Measurements from ENCODE around the gene B3GALNT2. TPM values are rescaled to one million over a fixed set of nuclear protein-coding genes. Genes with fewer than 3 reads are reported as not detected.
"Not testable (repeated sequence)": the region's sequence is repeated elsewhere in the genome, so short reads cannot be mapped to it uniquely, and the experiment has no call there.

B3GALNT2 gene
- total RNA-seq, 4 donors from 2014 or later, result 38.3 to 56.9 (median 43.8) TPM

- WGBS, 2 donors, result 97 to 98% methylated on average over 5 of the region's 5 CpGs
- DNase-seq, result no peak
- no peaks in the 10 kb centered on the region for H3K4me1 ChIP-seq
- TF ChIP-seq CTCF (IDR thresholded peaks at IDR 0.05), result no peak
- no peak for TF ChIP-seq POLR2A (IDR thresholded peaks at IDR 0.05)
- H3K27me3 ChIP-seq, result no peaks in the 10 kb centered on the region
- intact Hi-C loops (cut with DNase I), result no loop called here
- H3K36me3 ChIP-seq, result peaks cover 9 to 16% of the 10 kb centered on the region in 2 donors
- H3K27ac ChIP-seq, result no peak overlapping the region
- no peaks in the 10 kb centered on the region for H3K9me3 ChIP-seq
- no peak overlapping the region for H3K4me3 ChIP-seq (replicated peaks in 1 of 3)
Observed at GRCh38 chr1:235483090-235483489, 21.2 kb downstream of the B3GALNT2 start.

GRCh38 chr1:235473806-235474205 is 30.4 kb downstream of the B3GALNT2 start:
- intact Hi-C loops (cut with DNase I), result no loop called here
- 94% methylated on average over 1 of the region's 1 CpG for WGBS, 2 donors

GRCh38 chr1:235470741-235471439 is 33.4 kb downstream of the B3GALNT2 start:
- Histone ChIP-seq H3K4me1 (no peaks in the 10 kb centered on the region), H3K27ac (no peak overlapping the region), H3K27me3 (no peaks in the 10 kb centered on the region), H3K4me3 (replicated peaks in 1 of 3) (no peak overlapping the region), H3K36me3 (peaks cover 4 to 6% of the 10 kb centered on the region in 2 donors), H3K9me3 (no peaks in the 10 kb centered on the region)
- intact Hi-C loops (cut with DNase I), result no loop called here
- no peak for TF ChIP-seq CTCF (IDR thresholded peaks at IDR 0.05)
- DNase-seq, result no peak
- 88 to 93% methylated on average over 6 of the region's 6 CpGs for WGBS, 2 donors

More at GRCh38 chr1:235473806-235474205, 30.4 kb downstream of the B3GALNT2 start:
- H3K9me3 ChIP-seq, result no peaks in the 10 kb centered on the region
- no peak overlapping the region for H3K27ac ChIP-seq
- H3K27me3 ChIP-seq, result no peaks in the 10 kb centered on the region
- H3K4me1 ChIP-seq, result no peaks in the 10 kb centered on the region
- no peak overlapping the region for H3K4me3 ChIP-seq (replicated peaks in 1 of 3)
- H3K36me3 ChIP-seq, result peaks cover 6 to 7% of the 10 kb centered on the region in 2 donors
- no peak for TF ChIP-seq CTCF (IDR thresholded peaks at IDR 0.05)
- TF ChIP-seq POLR2A (IDR thresholded peaks at IDR 0.05), result no peak
- DNase-seq, result no peak

GRCh38 chr1:235469897-235470296 is 34.4 kb downstream of the B3GALNT2 start:
- H3K9me3 ChIP-seq; intact Hi-C loops (cut with DNase I); H3K27ac ChIP-seq; H3K4me1 ChIP-seq; H3K4me3 ChIP-seq (replicated peaks in 1 of 3); H3K27me3 ChIP-seq; DNase-seq; H3K36me3 ChIP-seq: not testable (repeated sequence)
- 100% methylated on average over 2 of the region's 2 CpGs for WGBS, 2 donors

- Histone ChIP-seq H3K27me3 (no peaks in the 10 kb centered on the region), H3K27ac (no peak overlapping the region), H3K36me3 (peaks cover 4 to 6% of the 10 kb centered on the region in 2 donors), H3K4me1 (no peaks in the 10 kb centered on the region), H3K4me3 (replicated peaks in 1 of 3) (no peak overlapping the region), H3K9me3 (no peaks in the 10 kb centered on the region)
- intact Hi-C loops (cut with DNase I), result no loop called here
- no peak for DNase-seq
- WGBS, 2 donors, result 93% methylated on average over 4 of the region's 4 CpGs
- no peak for TF ChIP-seq CTCF (IDR thresholded peaks at IDR 0.05)
- no peak for TF ChIP-seq POLR2A (IDR thresholded peaks at IDR 0.05)
Observed at GRCh38 chr1:235468970-235469369, 35.3 kb downstream of the B3GALNT2 start.
